IPS DF 4.7 (cell line): ENCODE data around the gene RB1.

Experiments used
- DNase-seq: peaks from one replicate; pipeline ENCODE4 v3.0.0-alpha.2; 2013; ENCODE audit warnings: low spot score; ENCODE audit errors: extremely low read depth

RB1 gene

DNA sequence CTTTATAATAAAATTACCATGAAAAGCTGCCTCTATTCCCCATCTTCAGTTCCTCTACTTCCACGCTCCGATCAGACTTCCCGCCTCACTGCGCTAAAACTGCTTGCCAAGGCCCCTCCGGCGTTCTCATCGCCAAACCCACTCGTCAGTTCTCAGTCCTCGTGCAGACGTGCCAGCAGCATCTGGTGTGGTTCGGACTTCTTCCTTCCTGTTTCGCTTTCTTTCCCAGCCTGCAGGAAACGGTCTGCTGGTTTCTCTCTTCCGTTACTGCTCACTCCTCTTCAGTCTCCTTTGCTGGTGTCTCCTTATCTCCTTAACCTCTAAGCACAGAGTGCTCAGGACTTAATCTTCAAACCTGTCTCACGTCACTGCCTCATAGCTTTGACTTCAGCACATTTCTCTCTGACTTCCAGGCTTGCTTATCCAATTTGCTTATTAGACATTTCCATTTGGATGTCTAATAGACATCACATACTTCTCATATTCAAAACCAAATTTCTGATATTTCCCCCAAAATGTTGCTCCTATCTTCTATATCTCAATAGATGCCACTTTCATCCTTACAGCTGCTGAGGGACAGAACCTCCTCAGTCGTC, 189.0 kb downstream of the RB1 start:
- no peak for DNase-seq

DNA sequence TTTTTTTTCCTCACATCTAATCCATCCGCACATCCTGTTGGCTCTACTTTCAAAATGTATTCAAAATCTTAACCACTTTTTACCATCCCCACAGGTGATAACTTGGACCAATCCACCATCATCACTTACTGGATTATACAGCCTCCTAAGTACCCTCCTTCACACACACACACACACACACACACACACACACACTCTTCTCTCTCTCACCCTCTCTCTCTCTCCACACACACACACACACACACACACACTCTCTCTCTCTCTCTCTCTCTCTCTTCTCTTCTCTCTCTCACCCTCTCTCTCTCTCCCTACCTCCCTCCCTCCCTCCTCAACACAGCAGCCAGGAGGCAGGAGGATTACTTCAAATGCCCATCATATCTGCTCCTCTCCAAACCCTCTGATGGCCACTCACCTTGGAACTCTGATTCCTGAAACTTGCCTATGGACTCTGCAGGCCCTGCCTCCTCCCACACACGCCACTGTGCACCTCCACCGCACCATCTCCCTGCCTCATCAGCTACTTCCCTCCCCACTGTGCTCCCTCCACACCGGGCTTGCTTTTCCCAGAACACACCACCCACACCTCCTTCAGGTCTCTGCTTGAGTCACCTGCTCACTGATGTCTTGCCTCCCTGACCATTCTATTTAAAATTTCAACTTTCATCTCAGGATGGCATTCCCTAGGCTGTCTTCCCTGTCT, 189.7 kb downstream of the RB1 start:
- no peak for DNase-seq

DNA sequence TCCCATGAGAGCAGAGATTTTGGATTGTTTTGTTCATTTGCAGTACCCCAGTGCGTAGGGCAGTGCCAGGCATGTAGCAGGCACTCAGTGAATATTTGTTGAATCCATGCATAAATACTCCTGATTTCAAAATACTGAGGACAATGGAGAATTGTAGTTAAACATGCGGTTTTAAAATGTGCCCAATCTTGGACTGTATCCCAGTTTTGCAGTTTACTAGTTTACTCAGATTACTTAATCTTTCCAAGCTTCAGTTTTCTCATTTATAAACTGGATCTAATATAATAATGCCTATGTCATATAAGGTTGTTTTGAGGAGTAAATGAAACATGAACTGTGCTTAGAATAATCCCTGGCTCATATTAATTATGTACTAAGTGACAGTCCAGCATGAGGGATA, 190.3 kb downstream of the RB1 start:
- no peak for DNase-seq

DNA sequence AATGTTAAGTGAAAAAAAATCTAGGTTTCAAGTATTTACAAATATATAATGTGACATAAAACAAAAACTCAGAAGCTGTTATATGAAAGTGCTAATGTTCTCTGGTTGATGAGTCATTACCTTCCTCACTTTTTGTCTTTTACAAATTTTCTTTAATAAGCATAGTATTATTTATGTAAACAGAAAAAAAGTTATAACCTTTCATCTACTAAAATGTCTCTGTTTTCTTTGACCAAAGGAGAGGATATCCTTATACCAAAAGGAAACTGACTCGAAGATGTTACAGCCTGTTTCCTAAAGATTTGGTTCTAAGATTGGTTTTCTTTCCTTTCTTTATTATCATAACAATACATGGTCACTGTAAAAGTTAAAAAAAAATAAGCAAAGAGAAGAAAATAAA, 191.3 kb downstream of the RB1 start:
- no peak for DNase-seq

DNA sequence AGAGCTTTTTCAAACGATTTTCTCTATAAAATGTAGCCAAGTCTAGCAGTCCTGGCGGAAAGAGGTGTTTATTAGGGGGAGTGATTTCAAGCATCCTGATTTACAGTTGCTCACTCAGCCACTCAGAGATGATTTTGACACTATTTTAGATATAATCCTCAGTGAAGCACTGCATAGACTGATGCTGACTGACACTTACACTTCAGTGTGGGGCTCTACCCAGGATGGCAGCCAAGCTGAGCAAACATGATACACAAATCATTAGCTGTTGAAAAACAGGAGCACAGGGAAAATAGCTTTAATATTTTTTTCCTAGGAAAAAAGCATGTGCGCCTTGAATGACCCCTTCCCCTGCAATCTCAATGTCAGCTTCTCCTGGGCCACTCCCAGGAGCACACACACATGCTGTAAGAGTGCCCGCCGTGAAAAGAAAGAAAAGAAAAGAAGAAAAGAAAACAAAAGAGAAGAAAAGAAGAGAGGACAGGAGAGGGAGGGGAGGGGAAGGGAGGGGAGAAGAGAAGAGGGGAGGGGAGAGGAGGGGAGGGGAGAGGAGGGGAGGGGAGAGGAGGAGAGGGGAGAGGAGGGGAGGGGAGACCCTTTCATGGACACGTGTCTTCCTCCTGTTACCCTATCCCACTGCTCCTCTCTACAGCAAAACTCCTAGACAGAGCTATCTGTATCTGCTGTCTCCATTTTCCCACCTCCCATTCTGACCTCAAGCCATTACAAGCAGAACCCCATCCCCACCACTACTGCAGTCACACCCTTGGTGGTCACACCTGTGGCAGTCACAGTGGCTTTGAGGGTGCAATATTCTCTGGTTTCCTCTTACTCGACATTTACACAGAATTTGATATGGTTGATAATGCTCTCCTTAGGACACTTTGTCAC, 193.0 kb downstream of the RB1 start:
- no peak for DNase-seq

DNA sequence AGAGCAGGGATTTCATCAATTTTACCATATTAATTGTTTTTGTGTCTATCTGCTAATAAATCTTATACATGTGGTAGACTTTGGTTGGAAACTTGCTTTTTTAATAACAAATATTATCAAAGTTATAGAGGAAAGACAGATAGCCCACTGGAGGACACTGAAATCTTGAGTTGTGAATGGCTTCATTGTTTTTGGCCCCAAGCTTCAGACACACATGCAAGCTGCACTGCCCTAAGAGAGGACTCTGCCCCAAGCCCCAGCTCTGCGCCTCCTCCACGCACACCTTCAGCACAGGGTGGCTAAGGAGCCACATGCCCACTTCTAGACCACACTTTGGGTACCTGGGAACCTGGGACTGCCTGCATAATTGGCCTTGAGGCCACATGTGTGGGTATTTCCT, 194.1 kb downstream of the RB1 start:
- no peak for DNase-seq

GRCh38 chr13:48500652-48501197, 197.2 kb downstream of the RB1 start:
- no peak for DNase-seq

DNA sequence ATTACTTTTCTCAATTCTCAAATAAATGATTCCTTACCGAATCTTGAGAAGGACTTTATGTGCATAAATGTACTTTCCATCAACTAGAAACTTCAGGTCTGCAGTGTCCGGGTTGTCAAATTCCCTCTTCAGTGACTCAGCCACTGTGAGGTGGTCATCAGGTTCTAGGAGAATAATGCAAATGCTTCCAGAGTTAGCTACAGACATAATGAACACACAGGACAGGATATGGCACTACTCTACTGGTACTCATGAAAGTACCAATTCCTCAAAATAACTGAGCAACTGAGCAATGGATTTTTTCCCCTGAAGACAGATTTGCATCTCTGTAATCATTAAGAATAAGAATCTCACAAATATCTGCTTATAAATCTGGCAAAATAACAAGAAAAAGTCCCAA, 198.2 kb downstream of the RB1 start:
- no peak for DNase-seq

- no peak for DNase-seq
These were observed 199.2 kb downstream of the RB1 start for GRCh38 chr13:48502601-48503319.

- no peak for DNase-seq
These were observed 201.1 kb downstream of the RB1 start for GRCh38 chr13:48504606-48505005.

GRCh38 chr13:48505012-48505411, 201.5 kb downstream of the RB1 start:
- DNase-seq, result no peak

DNA sequence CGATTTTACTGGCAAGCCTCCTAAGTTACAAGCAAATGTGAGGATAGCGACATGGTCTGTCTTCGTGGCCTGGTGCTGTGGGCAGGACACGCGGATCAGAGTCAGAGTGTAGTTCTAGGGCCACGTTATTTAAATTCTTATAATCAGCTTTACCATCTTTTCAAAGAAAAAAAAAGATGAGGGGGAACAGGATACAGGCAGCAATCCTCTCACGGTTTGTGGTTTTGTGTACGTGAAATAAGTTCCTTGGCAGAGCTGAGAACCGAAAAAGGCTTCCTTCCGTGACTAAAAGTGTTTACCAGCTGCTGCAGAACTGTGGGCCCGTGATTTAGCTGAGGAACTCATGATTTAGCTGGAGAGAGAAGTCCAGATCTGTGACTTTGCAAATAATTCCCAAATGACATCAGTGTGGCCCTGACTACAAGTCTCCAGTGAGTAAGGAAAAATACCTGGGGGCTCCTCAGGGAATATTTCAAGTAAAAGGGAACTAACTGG, 202.1 kb downstream of the RB1 start:
- no peak for DNase-seq

DNA sequence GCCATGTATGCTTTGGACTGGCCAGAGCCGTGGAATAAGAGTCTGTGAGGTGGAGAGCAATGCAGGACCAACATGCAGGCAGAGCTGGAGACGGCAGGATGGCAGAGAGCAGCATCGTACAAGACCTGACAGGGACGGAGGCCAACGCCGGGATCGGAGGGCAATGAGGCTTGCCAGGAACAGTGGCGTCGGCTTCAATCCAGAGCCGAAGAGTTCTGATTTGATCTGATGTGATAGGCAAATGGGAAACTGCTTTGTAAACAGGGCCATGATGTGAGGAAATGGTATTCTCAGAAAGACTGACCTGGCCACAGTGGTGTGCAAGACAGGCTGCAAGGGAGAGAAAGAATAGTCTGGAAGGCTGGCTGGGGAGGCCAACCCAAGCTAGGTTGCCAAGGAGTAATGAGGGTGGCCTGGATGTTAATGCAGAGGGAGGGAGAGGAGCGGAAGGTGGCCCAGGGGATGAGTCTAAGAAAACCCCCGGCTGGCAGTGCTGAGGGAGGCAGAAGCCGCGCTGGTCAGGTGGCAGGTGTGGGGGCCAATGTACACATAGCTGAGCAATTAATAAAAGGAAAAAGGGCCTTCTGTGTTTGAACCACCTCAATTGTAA, 202.6 kb downstream of the RB1 start:
- no peak for DNase-seq

GRCh38 chr13:48507021-48507420, 203.5 kb downstream of the RB1 start:
- DNase-seq, result no peak

GRCh38 chr13:48508011-48508410, 204.5 kb downstream of the RB1 start:
- no peak for DNase-seq

- no peak for DNase-seq
These were observed 207.1 kb downstream of the RB1 start for GRCh38 chr13:48510698-48511097.

DNA sequence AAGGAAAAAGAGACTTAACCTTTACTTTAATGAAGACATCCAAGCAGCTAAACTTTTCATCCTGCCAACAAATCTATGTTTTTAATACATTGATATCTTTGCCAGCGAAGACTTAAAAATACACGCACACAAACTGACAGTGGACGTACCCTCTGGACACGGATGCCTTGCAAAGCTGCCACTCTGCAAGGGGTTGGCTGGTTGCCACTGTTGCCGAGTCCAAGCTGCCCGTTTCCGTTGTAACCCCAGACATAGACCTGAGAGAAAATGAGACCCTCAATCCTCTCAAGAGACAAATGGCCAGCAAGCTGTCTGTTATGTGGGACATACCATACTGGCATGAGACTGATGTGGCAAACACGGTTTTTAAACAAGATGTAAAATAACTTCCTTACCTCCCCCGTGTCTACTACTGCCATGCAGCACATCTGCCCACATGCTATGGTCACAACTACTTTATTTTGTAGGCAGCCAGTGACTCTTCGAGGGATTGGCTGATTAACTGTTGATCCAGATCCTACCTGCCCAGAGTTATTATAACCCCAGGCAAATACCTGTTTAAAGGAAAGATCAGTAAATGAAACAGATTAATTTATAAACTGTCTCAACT, 208.2 kb downstream of the RB1 start:
- DNase-seq, result no peak

DNA sequence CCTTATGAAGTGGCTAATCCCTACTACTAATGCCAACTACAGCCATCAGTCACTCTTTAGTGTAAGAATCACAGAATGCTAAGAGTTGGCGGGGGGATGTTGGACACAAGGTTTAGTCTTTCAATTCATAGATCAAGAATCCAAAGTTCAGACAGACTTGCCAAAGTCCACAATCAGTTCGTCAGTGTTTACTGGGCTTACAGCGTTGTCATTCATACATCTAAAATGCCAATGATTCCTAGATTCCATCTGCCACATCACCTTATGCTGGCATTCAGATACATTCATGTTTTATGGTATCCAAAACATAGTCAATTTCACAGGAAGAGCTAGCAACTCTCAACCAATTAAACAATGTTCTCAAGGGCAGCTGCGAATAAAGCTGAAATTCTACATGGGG, 211.2 kb downstream of the RB1 start:
- DNase-seq, result no peak

- no peak for DNase-seq
These were observed 212.2 kb downstream of the RB1 start for GRCh38 chr13:48515732-48516131.

DNA sequence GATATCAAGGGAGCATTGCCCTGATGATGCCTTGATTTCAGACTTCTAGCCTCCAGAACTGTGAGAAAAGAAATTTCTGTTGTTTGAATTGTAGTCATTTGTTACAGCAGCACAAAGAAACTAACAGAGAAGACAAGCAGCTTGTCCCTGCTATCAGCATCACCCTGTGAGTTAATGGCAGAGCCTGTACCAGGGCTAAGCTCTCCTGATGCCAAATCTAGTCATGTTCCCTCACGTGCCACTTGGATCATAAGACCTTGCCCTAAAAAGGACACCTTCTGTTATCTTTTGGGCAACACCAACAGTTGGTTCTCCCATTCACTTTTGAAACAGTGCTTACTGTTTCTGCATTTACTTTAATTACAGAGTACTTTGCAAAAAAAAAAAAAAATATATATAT, 214.5 kb downstream of the RB1 start:
- DNase-seq, result no peak
